ENCODE results near the gene RAC2.

The RAC2 gene

GRCh38 chr22:37275134-37275533 is 31.1 kb upstream of the RAC2 start:
- no peak for DNase-seq

GRCh38 chr22:37274380-37274862 is 30.4 kb upstream of the RAC2 start:
- no peak for DNase-seq

GRCh38 chr22:37273846-37274225 is 29.8 kb upstream of the RAC2 start:
- no peak for DNase-seq

- DNase-seq: no peak
These were observed 29.2 kb upstream of the RAC2 start for GRCh38 chr22:37273126-37273845.

- no peak for DNase-seq
These were observed 27.0 kb upstream of the RAC2 start for GRCh38 chr22:37270928-37271650.

GRCh38 chr22:37269936-37270678 is 26.0 kb upstream of the RAC2 start:
- DNase-seq: no peak

GRCh38 chr22:37267661-37268413 is 23.8 kb upstream of the RAC2 start:
- DNase-seq: no peak

GRCh38 chr22:37267135-37267587 is 23.1 kb upstream of the RAC2 start:
- DNase-seq: peak; percentile 54

- DNase-seq: no peak
These were observed 22.6 kb upstream of the RAC2 start for GRCh38 chr22:37266581-37267134.

- no peak for DNase-seq
These were observed 20.2 kb upstream of the RAC2 start for GRCh38 chr22:37263966-37264887.

- DNase-seq: no peak
These were observed 18.3 kb upstream of the RAC2 start for GRCh38 chr22:37262346-37262745.

- peak; percentile 58 for DNase-seq
These were observed 16.9 kb upstream of the RAC2 start for GRCh38 chr22:37260901-37261336.

- no peak for DNase-seq
These were observed 16.2 kb upstream of the RAC2 start for GRCh38 chr22:37260155-37260795.

- DNase-seq: peak; percentile 12
These were observed 15.5 kb upstream of the RAC2 start for GRCh38 chr22:37259540-37260029.

GRCh38 chr22:37258753-37259401 is 14.8 kb upstream of the RAC2 start:
- DNase-seq: no peak

GRCh38 chr22:37258005-37258752 is 14.1 kb upstream of the RAC2 start:
- DNase-seq: no peak

- no peak for DNase-seq
These were observed 12.1 kb upstream of the RAC2 start for GRCh38 chr22:37256075-37256726.

- no peak for DNase-seq
These were observed 11.5 kb upstream of the RAC2 start for GRCh38 chr22:37255558-37256006.

- DNase-seq: no peak
These were observed 10.8 kb upstream of the RAC2 start for GRCh38 chr22:37254867-37255233.
